GM19372 (cell line): ENCODE data around the gene ZNF385C.

Experiments used
- ATAC-seq: cut with Tn5 transposase; IDR thresholded peaks from one replicate; pipeline ENCODE4 v1.9.1; 2021; ENCODE audit warnings: mild to moderate bottlenecking, low read depth, moderate library complexity; ENCODE audit not compliant: unreplicated experiment

ZNF385C gene

GRCh38 chr17:42055027-42055426 is 43.2 kb downstream of the ZNF385C start:
- ATAC-seq = no peak

- ATAC-seq = no peak
These were observed 44.4 kb downstream of the ZNF385C start for GRCh38 chr17:42053731-42054500.

- ATAC-seq = no peak
These were observed 45.9 kb downstream of the ZNF385C start for GRCh38 chr17:42052346-42052877.

- ATAC-seq = no peak
These were observed 46.6 kb downstream of the ZNF385C start for GRCh38 chr17:42051645-42052044.

GRCh38 chr17:42051013-42051400 is 47.3 kb downstream of the ZNF385C start:
- ATAC-seq = no peak

- ATAC-seq = no peak
These were observed 47.8 kb downstream of the ZNF385C start, which contains the start of gene C17orf113 for GRCh38 chr17:42050393-42051012. Gene C17orf113 (minus strand): TSS chr17:42050601. CDS start chr17:42043376, 7,225 bp downstream.

GRCh38 chr17:42049834-42050392 is 48.4 kb downstream of the ZNF385C start:
- ATAC-seq = no peak

- ATAC-seq = no peak
These were observed 50.9 kb downstream of the ZNF385C start for GRCh38 chr17:42047343-42047742.

GRCh38 chr17:42045719-42046118 is 52.6 kb downstream of the ZNF385C start:
- ATAC-seq = no peak

GRCh38 chr17:42042598-42043319 is 55.5 kb downstream of the ZNF385C start:
- no peak for ATAC-seq

- no peak for ATAC-seq
These were observed 56.7 kb downstream of the ZNF385C start for GRCh38 chr17:42041619-42042018.

GRCh38 chr17:42040818-42041217 is 57.5 kb downstream of the ZNF385C start:
- ATAC-seq = no peak

- no peak for ATAC-seq
These were observed 58.2 kb downstream of the ZNF385C start for GRCh38 chr17:42039794-42040763.

GRCh38 chr17:42038221-42038973 is 59.9 kb downstream of the ZNF385C start:
- ATAC-seq = no peak

- ATAC-seq = no peak
These were observed 64.2 kb downstream of the ZNF385C start for GRCh38 chr17:42034059-42034458.

GRCh38 chr17:42031584-42031983 is 66.7 kb downstream of the ZNF385C start:
- ATAC-seq = no peak

- ATAC-seq = no peak
These were observed 69.5 kb downstream of the ZNF385C start for GRCh38 chr17:42028791-42029127.

- no peak for ATAC-seq
These were observed 70.1 kb downstream of the ZNF385C start for GRCh38 chr17:42027961-42028790.
